ENCODE measurements around the gene GPM6B.

DNA sequence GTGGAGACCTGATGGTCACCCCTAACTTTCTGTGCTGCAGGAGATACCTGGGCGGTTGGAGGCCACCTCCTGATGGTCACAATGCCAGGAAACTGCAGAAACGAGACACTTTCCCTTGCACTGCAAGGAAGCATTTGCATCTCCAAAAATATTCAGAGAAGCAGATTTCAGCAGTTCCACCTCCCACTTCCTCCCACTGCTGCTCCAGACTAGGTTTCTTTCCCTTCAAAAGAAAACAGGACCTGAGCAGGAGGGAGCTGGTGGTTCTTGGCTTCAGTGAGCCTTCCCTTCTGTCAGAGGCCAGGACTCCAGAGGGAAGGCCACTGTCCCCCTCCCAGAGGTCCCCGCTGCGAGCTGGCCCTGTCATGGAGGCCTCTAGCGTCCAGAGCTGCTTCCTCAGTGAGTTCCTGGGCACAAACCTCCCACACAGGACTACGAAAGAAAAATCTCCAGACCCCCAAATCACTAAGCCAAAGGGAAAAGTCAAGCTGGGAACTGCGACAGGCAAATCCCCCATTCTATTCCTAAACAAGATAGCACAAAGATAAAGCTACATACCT is 35.9 kb downstream of the GPM6B start:
- TF ChIP-seq CTCF (IDR thresholded peaks at IDR 0.05; ENCODE audit: insufficient read depth, low read length, poor library complexity, severe bottlenecking) (no peak), EZH2phosphoT487 (conservative IDR thresholded peaks at IDR 0.05; ENCODE audit: low read length) (no peak)
